HG02938 (cell line): ENCODE measurements around the gene SYP.
"Not testable (repeated sequence)": the region's sequence is repeated elsewhere in the genome, so short reads cannot be mapped to it uniquely, and the experiment has no call there.

ENCODE experiments used
- ATAC-seq: cut with Tn5 transposase; IDR thresholded peaks from one replicate; pipeline ENCODE4 v1.9.1; 2021; ENCODE audit warnings: mild to moderate bottlenecking, moderate library complexity; ENCODE audit not compliant: unreplicated experiment

SYP gene

GRCh38 chrX:49191574-49192011, 8.4 kb downstream of the SYP start:
- ATAC-seq: peak; percentile 10

GRCh38 chrX:49190821-49191573, 9.0 kb downstream of the SYP start:
- ATAC-seq: peak; percentile 95

GRCh38 chrX:49189606-49190005, 10.4 kb downstream of the SYP start:
- no peak for ATAC-seq

- ATAC-seq: no peak
These were observed 11.4 kb downstream of the SYP start for GRCh38 chrX:49188468-49189076.

GRCh38 chrX:49187526-49187925, 12.5 kb downstream of the SYP start:
- ATAC-seq: no peak

- no peak for ATAC-seq
These were observed 13.0 kb downstream of the SYP start for GRCh38 chrX:49187028-49187394.

GRCh38 chrX:49186125-49187027, 13.6 kb downstream of the SYP start, which contains the start of gene PRICKLE3:
PRICKLE3 (minus strand) TSS chrX:49186373; CDS start chrX:49186297, 76 bp downstream.
- no peak for ATAC-seq

- no peak for ATAC-seq
These were observed 15.4 kb downstream of the SYP start for GRCh38 chrX:49184294-49185281.

- no peak for ATAC-seq
These were observed 16.2 kb downstream of the SYP start for GRCh38 chrX:49183701-49184281.

GRCh38 chrX:49179358-49179757, 20.6 kb downstream of the SYP start:
- no peak for ATAC-seq

GRCh38 chrX:49178537-49178936, 21.5 kb downstream of the SYP start:
- ATAC-seq: no peak

GRCh38 chrX:49177873-49178480, 22.0 kb downstream of the SYP start:
- no peak for ATAC-seq

- no peak for ATAC-seq
These were observed 22.6 kb downstream of the SYP start for GRCh38 chrX:49177338-49177833.

- ATAC-seq: no peak
These were observed 23.3 kb downstream of the SYP start for GRCh38 chrX:49176421-49177326.

GRCh38 chrX:49175435-49176274, 24.3 kb downstream of the SYP start:
- ATAC-seq: no peak

- ATAC-seq: no peak
These were observed 25.3 kb downstream of the SYP start for GRCh38 chrX:49174723-49175122.

GRCh38 chrX:49173544-49173943, 26.4 kb downstream of the SYP start:
- not testable (repeated sequence) for ATAC-seq
